Stomach (tissue), 9 donors: Measurements from ENCODE around the gene TCL1A. TPM values are rescaled to one million over a fixed set of nuclear protein-coding genes. Genes with fewer than 3 reads are reported as not detected.
A peak's percentile ranks its signal among the peaks of the same experiment; 100 is the strongest.
"Not testable (repeated sequence)": the region's sequence is repeated elsewhere in the genome, so short reads cannot be mapped to it uniquely, and the experiment has no call there.

Experiments used
- DNase-seq, 2 donors: peaks; one replicate each; pipeline versions ENCODE4 v3.0.0 to v3.0.0-alpha.2; 2013 to 2019
- H3K27ac ChIP-seq, 5 donors: fragments of 200-600 bp in 4 of 5; sonication (generic) in 4 of 5; one replicate each; pipeline ENCODE4 v1.5.1; 2013 to 2019; ENCODE audit warnings: mild to moderate bottlenecking in 1 of 5, moderate library complexity in 1 of 5
- H3K27me3 ChIP-seq, 3 donors: fragments of 200-600 bp; sonication (generic); one replicate each; pipeline ENCODE4 v1.5.1; 2017 to 2019; ENCODE audit warnings: mixed run types in 1 of 3
- H3K36me3 ChIP-seq, 4 donors: fragments of 200-600 bp; sonication (generic); 1 replicate in 3 of 4; 2 replicates in 1 of 4; pipeline ENCODE4 v1.5.1; 2016 to 2019
- H3K4me1 ChIP-seq, 4 donors: fragments of 200-600 bp; sonication (generic); one replicate each; pipeline ENCODE4 v1.5.1; 2016 to 2019
- H3K4me3 ChIP-seq, 4 donors: fragments of 200-600 bp; sonication (generic) in 3 of 4; one replicate each; pipeline ENCODE4 v1.5.1; 2016 to 2019; ENCODE audit warnings: mild to moderate bottlenecking in 1 of 4
- H3K9me3 ChIP-seq, 4 donors: fragments of 200-600 bp; sonication (generic); one replicate each; pipeline ENCODE4 v1.5.1; 2016 to 2019
- EP300 ChIP-seq: sonication (generic); formaldehyde crosslinking; IDR thresholded peaks from one replicate; pipeline ENCODE4 v1.6.1; 2017; ENCODE audit warnings: antibody characterized with exemption
- POLR2A ChIP-seq, 4 donors: fragments of 450-650 bp; IDR thresholded peaks; one replicate each; pipeline ENCODE4 v1.6.1; 2016; ENCODE audit warnings: antibody characterized with exemption in 4 of 4, control low read depth in 2 of 4, mild to moderate bottlenecking in 1 of 4, moderate library complexity in 1 of 4
- POLR2AphosphoS5 ChIP-seq, 3 donors: sonication (generic); formaldehyde crosslinking; IDR thresholded peaks; one replicate each; pipeline ENCODE4 v1.6.1; 2016; ENCODE audit warnings: antibody characterized with exemption in 3 of 3
- WGBS, 5 donors: extraction: QIAGEN DNeasy Blood & Tissue Kit in 3 of 5; methylation state at CpG; one replicate each; pipeline versions ENCODE4 v1.1.5 to v1.1.7; 2013 to 2018; 5-methylcytosine and 5-hydroxymethylcytosine counted together
- intact Hi-C: fragments of 100-400 bp; cut with DNase I; formaldehyde crosslinking; loops from one replicate; pipeline ENCODE4 v1.15.1; 2023; ENCODE audit warnings: low total_unique reads
- polyA plus RNA-seq, 3 donors: library from polyadenylated mRNA; stranded (reverse); fragments of 200-250 nt; gene quantifications; one replicate each; pipeline ENCODE4 v1.2.3, GENCODE V29; 2013
- total RNA-seq, 5 donors: library from RNA; depleted of rRNA; stranded (reverse); fragments of >200 nt; gene quantifications; one replicate each; pipeline versions ENCODE4 v1.1.0 to v1.2.3, GENCODE V29; 2014 to 2016
- TF ChIP-seq, protein P1 (sequence below), 7 experiments: fragments of 450-650 bp in 4 of 7; fragments of 200-600 bp in 3 of 7; sonication (generic) in 3 of 7; IDR thresholded peaks; one replicate each; pipeline ENCODE4 v1.5.1; 2016 to 2019; ENCODE audit warnings: antibody characterized with exemption in 7 of 7, control low read depth in 2 of 7, mild to moderate bottlenecking in 1 of 7
- donor health status: healthy with polysubstance abuse.
- donor health status: Bipolar disorder and iron deficiency.
- donor health status: healthy.

TCL1A gene
- total and polyA plus RNA-seq, 8 donors: 3.9 to 6.5 TPM; not detected in 6

- WGBS, 5 donors: 14 to 43% (median 22%) methylated on average over 2 to 3 of the region's 3 CpGs
- peaks cover 0 to 17% (median 5%) of the 10 kb centered on the region in 3 donors for H3K27me3 ChIP-seq
- peaks cover 0 to 18% (median 10%) of the 10 kb centered on the region in 4 donors for H3K4me1 ChIP-seq
- TF ChIP-seq, protein P1, sequence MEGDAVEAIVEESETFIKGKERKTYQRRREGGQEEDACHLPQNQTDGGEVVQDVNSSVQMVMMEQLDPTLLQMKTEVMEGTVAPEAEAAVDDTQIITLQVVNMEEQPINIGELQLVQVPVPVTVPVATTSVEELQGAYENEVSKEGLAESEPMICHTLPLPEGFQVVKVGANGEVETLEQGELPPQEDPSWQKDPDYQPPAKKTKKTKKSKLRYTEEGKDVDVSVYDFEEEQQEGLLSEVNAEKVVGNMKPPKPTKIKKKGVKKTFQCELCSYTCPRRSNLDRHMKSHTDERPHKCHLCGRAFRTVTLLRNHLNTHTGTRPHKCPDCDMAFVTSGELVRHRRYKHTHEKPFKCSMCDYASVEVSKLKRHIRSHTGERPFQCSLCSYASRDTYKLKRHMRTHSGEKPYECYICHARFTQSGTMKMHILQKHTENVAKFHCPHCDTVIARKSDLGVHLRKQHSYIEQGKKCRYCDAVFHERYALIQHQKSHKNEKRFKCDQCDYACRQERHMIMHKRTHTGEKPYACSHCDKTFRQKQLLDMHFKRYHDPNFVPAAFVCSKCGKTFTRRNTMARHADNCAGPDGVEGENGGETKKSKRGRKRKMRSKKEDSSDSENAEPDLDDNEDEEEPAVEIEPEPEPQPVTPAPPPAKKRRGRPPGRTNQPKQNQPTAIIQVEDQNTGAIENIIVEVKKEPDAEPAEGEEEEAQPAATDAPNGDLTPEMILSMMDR (IDR thresholded peaks at IDR 0.05): no peak
- TF ChIP-seq EP300: no peak
- no peak for TF ChIP-seq POLR2A (IDR thresholded peaks at IDR 0.05)
- TF ChIP-seq POLR2AphosphoS5 (IDR thresholded peaks at IDR 0.05): no peak
- no peak overlapping the region for H3K4me3 ChIP-seq
- no peaks in the 10 kb centered on the region for H3K9me3 ChIP-seq
- H3K27ac ChIP-seq: no peak overlapping the region
- peak in 1 of 2 donors; percentile 46 for DNase-seq
- H3K36me3 ChIP-seq: no peaks in the 10 kb centered on the region
- intact Hi-C loops: no loop called here
These were observed 46.7 kb downstream of the TCL1A start for GRCh38 chr14:95667249-95667693.

DNA sequence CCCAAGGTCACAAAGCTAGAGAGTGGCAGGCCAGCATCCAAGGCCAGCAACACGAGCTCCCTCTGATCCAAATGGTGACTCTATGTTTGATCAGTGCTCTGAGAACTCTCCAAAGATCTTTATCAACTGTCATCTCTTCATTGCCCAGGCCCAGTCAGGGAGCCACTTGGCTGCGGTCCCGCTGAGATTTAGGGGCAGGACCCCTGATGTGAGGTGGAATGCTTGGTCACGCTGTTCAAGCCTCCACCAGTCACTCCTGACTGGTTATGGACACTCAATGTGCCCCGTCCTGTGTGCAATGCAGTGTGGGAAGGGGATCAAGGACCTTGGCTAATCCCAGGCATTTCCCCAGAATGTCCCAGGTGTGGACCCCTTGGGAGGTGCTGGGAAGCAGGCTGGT, 47.5 kb downstream of the TCL1A start:
- Histone ChIP-seq H3K27me3 (peaks cover 0 to 17% (median 5%) of the 10 kb centered on the region in 3 donors), H3K36me3 (no peaks in the 10 kb centered on the region), H3K4me3 (no peak overlapping the region), H3K4me1 (peaks cover 0 to 22% (median 10%) of the 10 kb centered on the region in 4 donors), H3K27ac (no peak overlapping the region), H3K9me3 (no peaks in the 10 kb centered on the region)
- TF ChIP-seq POLR2AphosphoS5 (IDR thresholded peaks at IDR 0.05): no peak
- 64 to 93% (median 82%) methylated on average over 1 to 5 of the region's 5 CpGs for WGBS, 5 donors
- intact Hi-C loops: no loop called here
- DNase-seq: no peak

GRCh38 chr14:95665530-95665929, 48.4 kb downstream of the TCL1A start:
- Histone ChIP-seq H3K27me3 (peaks cover 0 to 25% (median 5%) of the 10 kb centered on the region in 3 donors), H3K4me1 (peaks cover 0 to 22% (median 10%) of the 10 kb centered on the region in 4 donors)
- H3K9me3 ChIP-seq, H3K36me3 ChIP-seq, H3K4me3 ChIP-seq, H3K27ac ChIP-seq, DNase-seq, intact Hi-C loops: not testable (repeated sequence)
- WGBS, 5 donors: 63 to 82% (median 69%) methylated on average over 7 to 8 of the region's 8 CpGs

DNA sequence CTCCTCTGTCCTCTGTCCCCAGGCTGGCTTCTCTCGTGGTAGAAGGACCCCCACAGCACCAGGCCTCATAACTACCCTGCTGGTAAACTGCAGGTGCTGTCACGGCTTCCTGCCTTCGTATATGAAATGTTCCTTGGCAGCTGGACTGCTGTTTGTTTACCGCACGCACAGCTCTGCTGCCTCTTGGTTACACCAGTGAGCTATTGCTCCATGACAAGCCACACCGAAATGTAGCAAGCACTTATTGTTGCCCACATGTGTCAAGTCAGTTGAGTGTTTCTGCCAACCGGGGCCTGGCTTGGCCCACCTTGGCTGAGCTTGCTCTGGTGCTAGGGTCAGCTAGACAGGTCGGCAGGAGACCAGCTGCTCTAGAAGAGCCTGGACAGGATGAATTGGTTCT, 49.4 kb downstream of the TCL1A start:
- intact Hi-C loops: no loop called here
- H3K9me3 ChIP-seq: no peaks in the 10 kb centered on the region
- DNase-seq: peak in 1 of 2 donors; percentile 34
- H3K27me3 ChIP-seq: peaks cover 0 to 33% (median 5%) of the 10 kb centered on the region in 3 donors
- H3K4me1 ChIP-seq: peaks cover 0 to 22% (median 10%) of the 10 kb centered on the region in 4 donors
- WGBS, 5 donors: 60 to 74% (median 72%) methylated on average over 8 of the region's 8 CpGs
- TF ChIP-seq POLR2A (IDR thresholded peaks at IDR 0.05) (no peak), EP300 (no peak), POLR2AphosphoS5 (IDR thresholded peaks at IDR 0.05) (no peak)
- TF ChIP-seq, protein P1 (IDR thresholded peaks at IDR 0.05): no peak
- no peak overlapping the region for H3K4me3 ChIP-seq
- no peak overlapping the region for H3K27ac ChIP-seq
- H3K36me3 ChIP-seq: no peaks in the 10 kb centered on the region

- Histone ChIP-seq H3K27ac (no peak overlapping the region), H3K9me3 (no peaks in the 10 kb centered on the region), H3K4me1 (peaks cover 0 to 22% (median 10%) of the 10 kb centered on the region in 4 donors), H3K4me3 (no peak overlapping the region), H3K36me3 (no peaks in the 10 kb centered on the region), H3K27me3 (peaks cover 0 to 34% (median 5%) of the 10 kb centered on the region in 3 donors)
- no peak for TF ChIP-seq POLR2AphosphoS5 (IDR thresholded peaks at IDR 0.05)
- TF ChIP-seq, protein P1 (IDR thresholded peaks at IDR 0.05): no peak
- intact Hi-C loops: no loop called here
- 53 to 83% (median 64%) methylated on average over 3 of the region's 3 CpGs for WGBS, 5 donors
- DNase-seq: peak in 1 of 2 donors; percentile 51
These were observed 49.9 kb downstream of the TCL1A start for GRCh38 chr14:95664066-95664465.
